Neural cell (in vitro differentiated cells): Measurements from ENCODE around the gene RIBC1.

Experiments used
- EZH2 ChIP-seq: fragments of 200-600, 300-800 bp; shearing (Covaris generic), sonication (generic); IDR thresholded peaks from 2 replicates; pipeline ENCODE4 v1.6.1; 2014; ENCODE audit warnings: antibody characterized with exemption, low read length, borderline replicate concordance, mild to moderate bottlenecking; ENCODE audit not compliant: insufficient read depth, poor library complexity, severe bottlenecking
- POLR2AphosphoS5 ChIP-seq: IDR thresholded peaks from 2 replicates; pipeline ENCODE4 v1.6.1; 2012
- SMC3 ChIP-seq: fragments of 450-650 bp; conservative IDR thresholded peaks from 2 replicates; pipeline ENCODE4 v1.6.1; 2014; ENCODE audit warnings: antibody characterized with exemption, mild to moderate bottlenecking, moderate library complexity; ENCODE audit not compliant: poor library complexity
- TF ChIP-seq, protein P1 (sequence below): fragments of 450-650 bp; IDR thresholded peaks from 2 replicates; pipeline ENCODE4 v1.5.1; 2014; ENCODE audit warnings: antibody characterized with exemption, mild to moderate bottlenecking, moderate library complexity; ENCODE audit not compliant: poor library complexity, severe bottlenecking

- TF ChIP-seq, protein P1, sequence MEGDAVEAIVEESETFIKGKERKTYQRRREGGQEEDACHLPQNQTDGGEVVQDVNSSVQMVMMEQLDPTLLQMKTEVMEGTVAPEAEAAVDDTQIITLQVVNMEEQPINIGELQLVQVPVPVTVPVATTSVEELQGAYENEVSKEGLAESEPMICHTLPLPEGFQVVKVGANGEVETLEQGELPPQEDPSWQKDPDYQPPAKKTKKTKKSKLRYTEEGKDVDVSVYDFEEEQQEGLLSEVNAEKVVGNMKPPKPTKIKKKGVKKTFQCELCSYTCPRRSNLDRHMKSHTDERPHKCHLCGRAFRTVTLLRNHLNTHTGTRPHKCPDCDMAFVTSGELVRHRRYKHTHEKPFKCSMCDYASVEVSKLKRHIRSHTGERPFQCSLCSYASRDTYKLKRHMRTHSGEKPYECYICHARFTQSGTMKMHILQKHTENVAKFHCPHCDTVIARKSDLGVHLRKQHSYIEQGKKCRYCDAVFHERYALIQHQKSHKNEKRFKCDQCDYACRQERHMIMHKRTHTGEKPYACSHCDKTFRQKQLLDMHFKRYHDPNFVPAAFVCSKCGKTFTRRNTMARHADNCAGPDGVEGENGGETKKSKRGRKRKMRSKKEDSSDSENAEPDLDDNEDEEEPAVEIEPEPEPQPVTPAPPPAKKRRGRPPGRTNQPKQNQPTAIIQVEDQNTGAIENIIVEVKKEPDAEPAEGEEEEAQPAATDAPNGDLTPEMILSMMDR: no peak
- TF ChIP-seq SMC3 (no peak), EZH2 (no peak), POLR2AphosphoS5 (no peak)
Observed at GRCh38 chrX:53412446-53412845, 10.2 kb upstream of the RIBC1 start.
